ENCODE measurements around the gene PLEKHM3.
"Not testable (repeated sequence)": the region's sequence is repeated elsewhere in the genome, so short reads cannot be mapped to it uniquely, and the experiment has no call there.

Gene PLEKHM3

DNA sequence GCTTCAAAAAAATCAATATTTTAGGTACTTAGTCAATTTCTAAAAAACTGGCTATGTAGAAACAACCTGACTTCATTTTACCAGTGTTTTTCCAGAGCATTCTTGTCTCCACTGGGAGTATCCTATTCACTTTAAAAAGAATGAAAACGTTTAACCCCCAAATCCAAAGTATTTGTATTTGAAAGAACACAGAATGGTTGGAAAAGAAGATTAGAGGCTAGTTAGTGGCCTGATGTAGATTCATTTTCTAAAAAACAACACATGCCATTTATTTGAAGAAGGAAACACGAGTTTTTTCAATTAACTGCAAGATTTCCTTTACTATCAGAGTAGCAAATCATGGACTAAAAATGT is 74.6 kb downstream of the PLEKHM3 start:
- no peak for DNase-seq (ENCODE audit: extremely low read depth, insufficient read length)
- H3K4me3 ChIP-seq (replicated peaks; ENCODE audit: low read depth, low read length), result no peak overlapping the region
- TF ChIP-seq CTCF (IDR thresholded peaks at IDR 0.05; ENCODE audit: insufficient read depth, low read length, poor library complexity, severe bottlenecking), result no peak
- H3K27me3 ChIP-seq (replicated peaks; ENCODE audit: control insufficient read depth, insufficient read depth, low read length), result no peaks in the 10 kb centered on the region
- H3K36me3 ChIP-seq (ENCODE audit: control insufficient read depth, insufficient read depth, low read length), result no peaks in the 10 kb centered on the region

DNA sequence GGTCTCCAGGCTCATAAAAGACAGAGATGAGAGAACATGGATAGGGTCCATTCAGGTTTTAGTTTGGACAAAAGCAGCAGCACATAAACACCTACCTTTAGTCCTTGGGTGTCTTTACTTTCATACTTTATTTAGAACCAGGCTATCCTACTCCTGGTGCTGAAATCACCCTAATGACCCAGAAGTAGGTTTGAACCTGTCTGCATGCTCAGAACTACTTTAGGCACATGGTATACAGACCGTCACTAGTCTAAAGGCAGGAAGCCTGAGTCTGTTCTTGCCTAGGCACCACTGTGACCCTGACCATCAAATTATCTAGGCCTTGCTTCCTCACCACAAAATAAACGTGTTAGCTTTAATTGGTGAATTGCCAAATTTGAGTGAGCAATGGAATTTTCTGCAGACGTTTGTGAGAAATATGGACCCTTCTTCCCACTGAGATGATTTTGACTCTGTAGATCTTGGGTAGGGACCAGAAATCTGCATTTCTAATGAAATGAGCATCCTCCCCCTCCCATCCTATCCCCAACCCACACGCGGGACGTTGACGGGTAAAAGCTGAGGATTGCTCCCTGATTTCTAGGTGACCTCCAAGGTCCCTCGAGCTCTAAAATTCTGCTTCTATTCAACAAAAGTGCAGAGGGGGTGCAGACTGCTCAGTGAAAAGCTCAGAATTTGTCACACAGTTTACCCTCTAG is 75.1 kb downstream of the PLEKHM3 start:
- Histone ChIP-seq H3K27me3 (replicated peaks; ENCODE audit: control insufficient read depth, insufficient read depth, low read length) (no peaks in the 10 kb centered on the region), H3K36me3 (ENCODE audit: control insufficient read depth, insufficient read depth, low read length) (no peaks in the 10 kb centered on the region), H3K4me3 (replicated peaks; ENCODE audit: low read depth, low read length) (no peak overlapping the region)
- no peak for TF ChIP-seq CTCF (IDR thresholded peaks at IDR 0.05; ENCODE audit: insufficient read depth, low read length, poor library complexity, severe bottlenecking)
- DNase-seq (ENCODE audit: extremely low read depth, insufficient read length), result no peak

GRCh38 chr2:207949245-207949644 is 76.1 kb downstream of the PLEKHM3 start:
- not testable (repeated sequence) for H3K4me3 ChIP-seq (replicated peaks; ENCODE audit: low read depth, low read length); DNase-seq (ENCODE audit: extremely low read depth, insufficient read length); H3K36me3 ChIP-seq (ENCODE audit: control insufficient read depth, insufficient read depth, low read length); H3K27me3 ChIP-seq (replicated peaks; ENCODE audit: control insufficient read depth, insufficient read depth, low read length)

- no peak for DNase-seq (ENCODE audit: extremely low read depth, insufficient read length)
Measured at GRCh38 chr2:207944979-207945600, 80.2 kb downstream of the PLEKHM3 start.

DNA sequence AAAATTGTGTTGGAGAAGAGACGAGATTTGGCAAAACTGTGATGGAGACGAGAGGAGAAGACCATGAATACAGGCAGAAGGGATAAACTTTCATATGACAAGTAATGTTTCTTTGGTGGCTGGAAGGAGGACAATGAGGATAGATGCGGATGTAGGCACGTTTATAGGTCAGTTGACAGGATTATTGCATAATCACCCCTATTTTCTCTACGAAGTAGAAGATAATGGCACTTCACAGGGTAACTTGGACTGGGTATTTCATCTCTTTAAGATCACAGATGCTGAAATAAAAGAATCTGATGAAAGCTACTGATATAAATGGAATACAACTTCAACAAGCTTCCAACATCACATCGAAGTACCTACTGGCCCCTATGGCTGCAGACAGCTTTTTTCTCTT is 81.0 kb downstream of the PLEKHM3 start:
- no peak for TF ChIP-seq CTCF (IDR thresholded peaks at IDR 0.05; ENCODE audit: insufficient read depth, low read length, poor library complexity, severe bottlenecking)
- Histone ChIP-seq H3K36me3 (ENCODE audit: control insufficient read depth, insufficient read depth, low read length) (no peaks in the 10 kb centered on the region), H3K27me3 (replicated peaks; ENCODE audit: control insufficient read depth, insufficient read depth, low read length) (no peaks in the 10 kb centered on the region), H3K4me3 (replicated peaks; ENCODE audit: low read depth, low read length) (no peak overlapping the region)
- DNase-seq (ENCODE audit: extremely low read depth, insufficient read length), result no peak

More at GRCh38 chr2:207944979-207945600, 80.2 kb downstream of the PLEKHM3 start:
- no peak overlapping the region for H3K4me3 ChIP-seq (replicated peaks; ENCODE audit: low read depth, low read length)
- no peaks in the 10 kb centered on the region for H3K27me3 ChIP-seq (replicated peaks; ENCODE audit: control insufficient read depth, insufficient read depth, low read length)
- H3K36me3 ChIP-seq (ENCODE audit: control insufficient read depth, insufficient read depth, low read length), result no peaks in the 10 kb centered on the region
- TF ChIP-seq CTCF (IDR thresholded peaks at IDR 0.05; ENCODE audit: insufficient read depth, low read length, poor library complexity, severe bottlenecking), result no peak

GRCh38 chr2:207939342-207940108 is 85.8 kb downstream of the PLEKHM3 start:
- no peak overlapping the region for H3K4me3 ChIP-seq (replicated peaks; ENCODE audit: low read depth, low read length)
- no peaks in the 10 kb centered on the region for H3K36me3 ChIP-seq (ENCODE audit: control insufficient read depth, insufficient read depth, low read length)
- no peak for TF ChIP-seq CTCF (IDR thresholded peaks at IDR 0.05; ENCODE audit: insufficient read depth, low read length, poor library complexity, severe bottlenecking)
- no peak for DNase-seq (ENCODE audit: extremely low read depth, insufficient read length)
- H3K27me3 ChIP-seq (replicated peaks; ENCODE audit: control insufficient read depth, insufficient read depth, low read length), result no peaks in the 10 kb centered on the region

Data from GM06990 (cell line).